ENCODE measurements around the gene STOM.
"Not testable (repeated sequence)": the region's sequence is repeated elsewhere in the genome, so short reads cannot be mapped to it uniquely, and the experiment has no call there.

The STOM gene

GRCh38 chr9:121369595-121370265 lies at the start of gene STOM:
STOM (minus strand) TSS chr9:121370250; CDS start chr9:121370187, 63 bp downstream.
- peak; percentile 89 for DNase-seq

GRCh38 chr9:121411993-121412392 lies 41.9 kb upstream of the STOM start:
- no peak for DNase-seq

GRCh38 chr9:121405899-121406298 lies 35.8 kb upstream of the STOM start:
- DNase-seq: no peak

- DNase-seq: no peak
These were observed 34.9 kb upstream of the STOM start for GRCh38 chr9:121404906-121405305.

- DNase-seq: peak; percentile 85
These were observed 30.0 kb upstream of the STOM start for GRCh38 chr9:121399883-121400607.

- DNase-seq: no peak
These were observed 29.3 kb upstream of the STOM start for GRCh38 chr9:121399126-121399882.

- no peak for DNase-seq
These were observed 28.3 kb upstream of the STOM start for GRCh38 chr9:121398374-121398773.

- DNase-seq: not testable (repeated sequence)
These were observed 27.2 kb upstream of the STOM start for GRCh38 chr9:121397277-121397676.

- DNase-seq: no peak
These were observed 25.5 kb upstream of the STOM start for GRCh38 chr9:121395558-121395957.

- no peak for DNase-seq
These were observed 24.2 kb upstream of the STOM start for GRCh38 chr9:121394292-121394691.

- no peak for DNase-seq
These were observed 23.3 kb upstream of the STOM start for GRCh38 chr9:121393318-121393717.

- no peak for DNase-seq
These were observed 20.3 kb upstream of the STOM start for GRCh38 chr9:121390372-121390771.

- DNase-seq: no peak
These were observed 18.3 kb upstream of the STOM start for GRCh38 chr9:121388140-121388905.

GRCh38 chr9:121386442-121387175 lies 16.6 kb upstream of the STOM start:
- no peak for DNase-seq

- DNase-seq: no peak
These were observed 13.7 kb upstream of the STOM start for GRCh38 chr9:121383715-121384114.

- no peak for DNase-seq
These were observed 10.8 kb upstream of the STOM start for GRCh38 chr9:121380846-121381245.

GRCh38 chr9:121376214-121376830 lies 6.3 kb upstream of the STOM start:
- DNase-seq: peak; percentile 22

- DNase-seq: peak; percentile 76
These were observed 3.1 kb upstream of the STOM start for GRCh38 chr9:121373011-121373729.

GRCh38 chr9:121372239-121373010 lies 2.4 kb upstream of the STOM start:
- no peak for DNase-seq

GRCh38 chr9:121371495-121372061 lies 1.5 kb upstream of the STOM start:
- DNase-seq: no peak

All from DMS53 (cell line).